ENCODE data around the gene GLUD1.
"Not testable (repeated sequence)": the region's sequence is repeated elsewhere in the genome, so short reads cannot be mapped to it uniquely, and the experiment has no call there.

GRCh38 chr10:87132176-87132575, 37.5 kb upstream of the GLUD1 start:
- not testable (repeated sequence) for TF ChIP-seq CTCF (conservative IDR thresholded peaks at IDR 0.05 in 1 of 2, IDR thresholded peaks at IDR 0.05 in 1 of 2; ENCODE audit: low read depth in 1 of 2, low read length in 2 of 2); EZH2 (IDR thresholded peaks at IDR 0.05; ENCODE audit: low read length, missing control alignments)

All from fibroblast of lung (primary cell).